K562 (cell line): Measurements from ENCODE around the gene ARMC12. TPM values are rescaled to one million over a fixed set of nuclear protein-coding genes. Genes with fewer than 3 reads are reported as not detected.

ENCODE experiments used
- ATAC-seq: fragments of 200-7000 bp; cut with Tn5 transposase; 3 replicates; pipeline ENCODE4 v1.9.1; 2020; ENCODE audit warnings: moderate library complexity
- BruUV-seq: library from RNA; stranded (reverse); fragments of 400-500 nt; replicated peaks from 2 replicates; lab custom pipeline; 2021; lab: Mats Ljungman, UMichigan
- CTCF ChIA-PET: fragments of 300-600 bp; formaldehyde crosslinking; extraction: SDS; loops from one replicate; lab custom pipeline; 2021; ENCODE audit warnings: low intra/inter-chr PET ratio; lab: Yijun Ruan, JAX
- POLR2A ChIA-PET: fragments of 300-600, 350-650 bp; sonication (Branson Sonifier 250); formaldehyde crosslinking; extraction: SDS; loops from one replicate; lab custom pipeline; 2021; ENCODE audit warnings: antibody characterized with exemption, inconsistent platforms; lab: Yijun Ruan, JAX
- DNase-seq, 4 experiments: peaks; one replicate each; pipeline versions ENCODE4 v3.0.0 to v3.0.0-alpha.2; 2011 to 2018; ENCODE audit warnings: low spot score in 3 of 4, mixed read lengths in 3 of 4; ENCODE audit errors: extremely low read depth in 1 of 4
- FAIRE-seq: peaks from 2 replicates; lab custom pipeline; 2011; peaks lifted over from hg19 to GRCh38; lab: Jason Lieb, UNC
- H2AFZ ChIP-seq: 2 replicates; pipeline ENCODE4 v1.6.0; 2011; ENCODE audit warnings: low read depth, low read length, control low read depth, inconsistent platforms
- H3K27ac ChIP-seq: fragments of 200-600 bp; 3 replicates; pipeline ENCODE4 v1.8.0; 2011; ENCODE audit warnings: low read depth, mild to moderate bottlenecking, control low read depth, inconsistent platforms, low read length, moderate library complexity, mixed read lengths; ENCODE audit errors: extremely low read depth
- H3K27me3 ChIP-seq, 2 experiments: fragments of 300-600 bp in 1 of 2; 2 replicates in 1 of 2; 3 replicates in 1 of 2; pipeline versions ENCODE4 v1.6.0 to v1.8.0; 2011; ENCODE audit warnings: inconsistent platforms in 2 of 2, low read length in 2 of 2, mild to moderate bottlenecking in 1 of 2, mixed read lengths in 1 of 2, moderate library complexity in 1 of 2; ENCODE audit not compliant: control insufficient read depth in 2 of 2, insufficient read depth in 2 of 2
- H3K36me3 ChIP-seq: fragments of 300-600 bp; 3 replicates; pipeline ENCODE4 v1.8.0; 2011; ENCODE audit warnings: mild to moderate bottlenecking, low read length, inconsistent platforms; ENCODE audit not compliant: control insufficient read depth, insufficient read depth
- H3K4me1 ChIP-seq, 2 experiments: fragments of 200-600 bp in 1 of 2; replicated peaks in 1 of 2; 2 replicates in 1 of 2; 3 replicates in 1 of 2; pipeline versions ENCODE4 v1.5.1 to v1.8.0; 2011; ENCODE audit warnings: inconsistent platforms in 2 of 2, low read length in 2 of 2, mild to moderate bottlenecking in 1 of 2, mixed read lengths in 1 of 2, moderate library complexity in 1 of 2; ENCODE audit not compliant: control insufficient read depth in 2 of 2, insufficient read depth in 2 of 2
- H3K4me2 ChIP-seq: 2 replicates; pipeline ENCODE4 v1.6.1; 2011; ENCODE audit warnings: low read length, control low read depth, inconsistent platforms, mixed read lengths; ENCODE audit not compliant: insufficient read depth
- H3K4me3 ChIP-seq: fragments of 200-600 bp; sonication (generic), shearing (Covaris generic); 2 replicates; pipeline ENCODE4 v1.5.1; 2016; ENCODE audit warnings: control low read depth, inconsistent platforms
- H3K79me2 ChIP-seq: fragments of 200-600 bp; 3 replicates; pipeline ENCODE4 v1.8.0; 2011; ENCODE audit warnings: low read length, inconsistent platforms; ENCODE audit not compliant: control insufficient read depth, insufficient read depth
- H3K9ac ChIP-seq, 2 experiments: 2 replicates each; pipeline versions ENCODE4 v1.6.0 to v1.6.1; 2011; ENCODE audit warnings: low read depth in 2 of 2, low read length in 2 of 2, control low read depth in 1 of 2, inconsistent platforms in 1 of 2, mild to moderate bottlenecking in 1 of 2, mixed read lengths in 1 of 2; ENCODE audit not compliant: insufficient read depth in 1 of 2
- H3K9me1 ChIP-seq: one replicate; pipeline ENCODE4 v1.6.0; 2011; ENCODE audit warnings: inconsistent platforms, mild to moderate bottlenecking, low read length, moderate library complexity; ENCODE audit not compliant: control insufficient read depth, insufficient read depth
- H3K9me3 ChIP-seq: replicated peaks from 2 replicates; pipeline ENCODE4 v1.5.1; 2011; ENCODE audit warnings: low read depth, low read length, inconsistent platforms; ENCODE audit not compliant: control insufficient read depth, insufficient read depth
- H4K20me1 ChIP-seq: replicated peaks from 2 replicates; pipeline ENCODE4 v1.6.1; 2011; ENCODE audit warnings: low read length, inconsistent platforms, mixed read lengths; ENCODE audit not compliant: control insufficient read depth, insufficient read depth
- ARHGAP35 ChIP-seq: fragments of 450-650 bp; IDR thresholded peaks from 2 replicates; pipeline ENCODE4 v1.6.1; 2018; ENCODE audit not compliant: partially characterized antibody
- CEBPG ChIP-seq, 3 experiments: fragments of 200-800 bp in 1 of 3; sonication (Bioruptor generic) in 1 of 3; sonication (generic) in 1 of 3; formaldehyde crosslinking in 1 of 3; IDR thresholded peaks in 2 of 3; conservative IDR thresholded peaks in 1 of 3; 2 replicates each; pipeline versions ENCODE4 v1.6.1 to v1.8.0; 2016 to 2022; ENCODE audit warnings: missing compliant biosample characterization in 2 of 3, missing genetic modification characterization in 2 of 3, mild to moderate bottlenecking in 1 of 3, missing genetic modification reagents in 1 of 3
- DACH1 ChIP-seq: fragments of 450-650 bp; IDR thresholded peaks from 2 replicates; pipeline ENCODE4 v1.6.1; 2018; ENCODE audit not compliant: partially characterized antibody
- JUND ChIP-seq, 2 experiments: IDR thresholded peaks; 2 replicates in 1 of 2; 3 replicates in 1 of 2; pipeline ENCODE4 v1.6.1; 2011; ENCODE audit warnings: borderline replicate concordance in 2 of 2, low read depth in 2 of 2, low read length in 2 of 2, improper control_type of control experiment in 1 of 2, missing biosample characterization in 1 of 2, missing genetic modification characterization in 1 of 2, missing genetic modification reagents in 1 of 2
- MECOM ChIP-seq: fragments of 250-450 bp; sonication (Bioruptor Pico); IDR thresholded peaks from 2 replicates; pipeline ENCODE4 v1.8.0; 2022; ENCODE audit warnings: inconsistent platforms
- MEF2D ChIP-seq: conservative IDR thresholded peaks from 2 replicates; pipeline ENCODE4 v1.6.1; 2016; ENCODE audit warnings: low read depth, missing genetic modification characterization, missing compliant biosample characterization
- NR2C1 ChIP-seq, 2 experiments: fragments of 450-650 bp; IDR thresholded peaks; 2 replicates each; pipeline ENCODE4 v1.6.1; 2017; ENCODE audit warnings: mild to moderate bottlenecking in 2 of 2, antibody characterized with exemption in 1 of 2, inconsistent platforms in 1 of 2, missing compliant biosample characterization in 1 of 2, missing genetic modification characterization in 1 of 2
- SAP30 ChIP-seq: fragments of 200-600 bp; sonication (generic); IDR thresholded peaks from 2 replicates; pipeline ENCODE4 v1.6.1; 2012; ENCODE audit warnings: borderline replicate concordance, low read depth, mild to moderate bottlenecking, moderate library complexity, low read length, control low read depth, inconsistent platforms; ENCODE audit not compliant: insufficient read depth, poor library complexity, severe bottlenecking
- SMAD1 ChIP-seq: fragments of 150-350 bp; IDR thresholded peaks from 2 replicates; pipeline ENCODE4 v1.6.1; 2014; ENCODE audit warnings: low read length, low read depth; ENCODE audit not compliant: partially characterized antibody
- SMARCA4 ChIP-seq: fragments of 450-650 bp; IDR thresholded peaks from 2 replicates; pipeline ENCODE4 v1.6.1; 2016
- SNIP1 ChIP-seq: fragments of 450-650 bp; IDR thresholded peaks from 2 replicates; pipeline ENCODE4 v1.7.1; 2017; ENCODE audit warnings: low read depth, mild to moderate bottlenecking
- TCF15 ChIP-seq: fragments of 250-450 bp; sonication (Bioruptor Pico); IDR thresholded peaks from 2 replicates; pipeline ENCODE4 v1.8.0; 2022; ENCODE audit warnings: moderate library complexity, mild to moderate bottlenecking, inconsistent platforms
- TEAD4 ChIP-seq, 2 experiments: sonication (generic) in 1 of 2; formaldehyde crosslinking in 1 of 2; IDR thresholded peaks; 2 replicates each; pipeline versions ENCODE4 v1.6.1 to v1.8.0; 2012 to 2022; ENCODE audit warnings: borderline replicate concordance in 1 of 2, inconsistent platforms in 1 of 2, low read length in 1 of 2, mild to moderate bottlenecking in 1 of 2, missing genetic modification reagents in 1 of 2
- ZNF140 ChIP-seq: fragments of 250-450 bp; sonication (Bioruptor Pico); IDR thresholded peaks from 2 replicates; pipeline ENCODE4 v1.8.0; 2021; ENCODE audit warnings: moderate library complexity, mild to moderate bottlenecking, inconsistent platforms
- ZNF224 ChIP-seq: sonication (generic); formaldehyde crosslinking; IDR thresholded peaks from 2 replicates; pipeline ENCODE4 v1.8.0; 2022; ENCODE audit warnings: mild to moderate bottlenecking, missing genetic modification reagents
- ZNF586 ChIP-seq: fragments of 450-650 bp; formaldehyde crosslinking; conservative IDR thresholded peaks from 2 replicates; pipeline ENCODE4 v1.4.0; 2020; ENCODE audit warnings: mild to moderate bottlenecking, moderate library complexity
- WGBS: fragments of 100-300 bp; shearing (Covaris generic); methylation state at CpG from one replicate; pipeline ENCODE4 v1.1.6; 2016; ENCODE audit warnings: low coverage, mixed read lengths; ENCODE audit not compliant: insufficient coverage; ENCODE audit errors: missing lambda C conversion rate; 5-methylcytosine and 5-hydroxymethylcytosine counted together
- in situ Hi-C: fragments of 300-500 bp; cut with MboI; formaldehyde crosslinking; loops from 4 replicates; pipeline ENCODE4 v1.15.0; 2018; ENCODE audit warnings: inconsistent platforms, mixed read lengths
- intact Hi-C: fragments of 100-400 bp; cut with micrococcal nuclease; formaldehyde crosslinking; loops from 2 replicates; pipeline ENCODE4 v1.14.2; 2022
- polyA plus RNA-seq, 8 experiments: library from polyadenylated mRNA; depleted of rRNA in 4 of 8; stranded (reverse) in 5 of 8; unstranded in 3 of 8; fragments of >200 nt; fragmentation: Nextera tagmentation in 2 of 8; fragmentation: Illumina TruSeq in 1 of 8; extraction: Ambion mirVana in 2 of 8; extraction: Trizol in 1 of 8; gene quantifications; 2 replicates each; pipeline versions ENCODE4 v1.2.1 to v1.2.3, GENCODE V29; 2011 to 2014; ENCODE audit warnings: inconsistent platforms in 1 of 8, missing spikeins in 1 of 8
- total RNA-seq, 7 experiments: library from RNA; depleted of rRNA in 6 of 7; stranded (reverse); fragments of >200 nt in 6 of 7; fragmentation: Illumina TruSeq in 2 of 7; extraction: Trizol in 2 of 7; gene quantifications; 2 replicates each; pipeline versions ENCODE4 v1.2.1 to v1.2.3, GENCODE V29; 2011 to 2021; ENCODE audit warnings: low replicate concordance in 1 of 7
- TF ChIP-seq, protein P1 (sequence below): sonication (generic); formaldehyde crosslinking; IDR thresholded peaks from 2 replicates; pipeline ENCODE4 v1.8.0; 2022; ENCODE audit warnings: missing genetic modification reagents, mild to moderate bottlenecking, borderline replicate concordance
- TF ChIP-seq, protein P2 (sequence below): sonication (generic); formaldehyde crosslinking; IDR thresholded peaks from 2 replicates; pipeline ENCODE4 v1.8.0; 2022; ENCODE audit warnings: mild to moderate bottlenecking, missing genetic modification reagents

Gene ARMC12
- total and polyA plus RNA-seq, 9 of the 15 experiments (the other 6 are each of a cell fraction or from before 2014, with no cell fraction given): 0.09 to 0.58 (median 0.31) TPM; not detected in 3

- H3K9ac ChIP-seq: no peak overlapping the region; a peak in 1 of 4 replicates
- H3K79me2 ChIP-seq: no peaks in the 10 kb centered on the region
- H3K9me3 ChIP-seq: peaks cover 6% of the 10 kb centered on the region
- peak overlapping the region; percentile 65 for H2AFZ ChIP-seq
- no TSS peak for BruUV-seq
- H3K4me2 ChIP-seq: no peak overlapping the region
- intact Hi-C loops: no loop called here
- CTCF ChIA-PET: no interaction called here
- FAIRE-seq (peak; percentile 54), ATAC-seq (peak; percentile 31; the same call in 1 of the 3 replicates), DNase-seq (peak in 1 of 4 experiments; percentile 11)
- H3K4me1 ChIP-seq: peaks cover 5 to 6% of the 10 kb centered on the region in 2 experiments; a peak in 3 of 5 replicates
- no peaks in the 10 kb centered on the region for H3K36me3 ChIP-seq
- POLR2A ChIA-PET: interaction anchor here (0.7 kb wide), 1 partner anchor 20 kb away, joined by 3 read pairs; no protein-coding TSS in a partner anchor
- WGBS: 3% methylated on average over 3 of the region's 3 CpGs
- no peaks in the 10 kb centered on the region for H4K20me1 ChIP-seq
- H3K4me3 ChIP-seq: no peak overlapping the region
- H3K27me3 ChIP-seq: no peaks in the 10 kb centered on the region
- in situ Hi-C loops: no loop called here
- H3K9me1 ChIP-seq: no peaks in the 10 kb centered on the region
- 0 out of 3 replicates have a peak overlapping the region, but pooled peaks have one; percentile 29 for H3K27ac ChIP-seq
- TF ChIP-seq SMARCA4 (peak; percentile 64; the same call in 1 of the 2 replicates), TCF15 (CRISPR knock-in tag) (no peak), SAP30 (no peak), JUND (IDR thresholded peaks at IDR 0.05; ENCODE audit: borderline replicate concordance, low read depth, low read length) (peak; percentile 55; the same call in 1 of the 2 replicates), JUND (tag; IDR thresholded peaks at IDR 0.05; ENCODE audit: borderline replicate concordance, low read depth, low read length) (peak; percentile 65; the same call in 1 of the 3 replicates), ZNF140 (CRISPR knock-in tag) (no peak), MECOM (no peak), DACH1 (peak; percentile 13), ARHGAP35 (no peak), ZNF224 (no peak), SMAD1 (no peak), NR2C1 (IDR thresholded peaks at IDR 0.05) (no peak), NR2C1 (tag; IDR thresholded peaks at IDR 0.05) (no peak), SNIP1 (no peak), CEBPG (CRISPR knock-in tag; IDR thresholded peaks at IDR 0.05) (peak; percentile 41; the same call in 1 of the 2 replicates), CEBPG (tag; conservative IDR thresholded peaks at IDR 0.05 in 1 of 2, IDR thresholded peaks at IDR 0.05 in 1 of 2) (peak; percentile 90 to 97), MEF2D (tag) (peak; percentile 56; the same call in 1 of the 2 replicates), ZNF586 (CRISPR knock-in tag) (no peak), TEAD4 (IDR thresholded peaks at IDR 0.05; ENCODE audit: low read length) (peak; percentile 40; the same call in 1 of the 2 replicates), TEAD4 (CRISPR knock-in tag; IDR thresholded peaks at IDR 0.05; ENCODE audit: borderline replicate concordance) (no peak)
- TF ChIP-seq, protein P1, sequence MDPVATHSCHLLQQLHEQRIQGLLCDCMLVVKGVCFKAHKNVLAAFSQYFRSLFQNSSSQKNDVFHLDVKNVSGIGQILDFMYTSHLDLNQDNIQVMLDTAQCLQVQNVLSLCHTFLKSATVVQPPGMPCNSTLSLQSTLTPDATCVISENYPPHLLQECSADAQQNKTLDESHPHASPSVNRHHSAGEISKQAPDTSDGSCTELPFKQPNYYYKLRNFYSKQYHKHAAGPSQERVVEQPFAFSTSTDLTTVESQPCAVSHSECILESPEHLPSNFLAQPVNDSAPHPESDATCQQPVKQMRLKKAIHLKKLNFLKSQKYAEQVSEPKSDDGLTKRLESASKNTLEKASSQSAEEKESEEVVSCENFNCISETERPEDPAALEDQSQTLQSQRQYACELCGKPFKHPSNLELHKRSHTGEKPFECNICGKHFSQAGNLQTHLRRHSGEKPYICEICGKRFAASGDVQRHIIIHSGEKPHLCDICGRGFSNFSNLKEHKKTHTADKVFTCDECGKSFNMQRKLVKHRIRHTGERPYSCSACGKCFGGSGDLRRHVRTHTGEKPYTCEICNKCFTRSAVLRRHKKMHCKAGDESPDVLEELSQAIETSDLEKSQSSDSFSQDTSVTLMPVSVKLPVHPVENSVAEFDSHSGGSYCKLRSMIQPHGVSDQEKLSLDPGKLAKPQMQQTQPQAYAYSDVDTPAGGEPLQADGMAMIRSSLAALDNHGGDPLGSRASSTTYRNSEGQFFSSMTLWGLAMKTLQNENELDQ (CRISPR knock-in tag): no peak
- TF ChIP-seq, protein P2, sequence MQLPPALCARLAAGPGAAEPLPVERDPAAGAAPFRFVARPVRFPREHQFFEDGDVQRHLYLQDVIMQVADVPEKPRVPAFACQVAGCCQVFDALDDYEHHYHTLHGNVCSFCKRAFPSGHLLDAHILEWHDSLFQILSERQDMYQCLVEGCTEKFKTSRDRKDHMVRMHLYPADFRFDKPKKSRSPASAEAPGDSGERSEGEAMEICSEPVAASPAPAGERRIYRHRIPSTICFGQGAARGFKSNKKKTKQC (CRISPR knock-in tag): no peak
Observed at GRCh38 chr6:35706468-35706867, 30.4 kb upstream of the ARMC12 start.
